ENCODE data around the gene ZCRB1. TPM values are rescaled to one million over a fixed set of nuclear protein-coding genes. Genes with fewer than 3 reads are reported as not detected.

ZCRB1 gene
- total and polyA plus RNA-seq, 2 of the 4 experiments (the other 2 are of a cell fraction), result 19.7 to 28.1 TPM

- TF ChIP-seq MXI1 (IDR thresholded peaks at IDR 0.05; ENCODE audit: borderline replicate concordance, low read depth, low read length) (no peak), RCOR1 (IDR thresholded peaks at IDR 0.05; ENCODE audit: insufficient replicate concordance, low read length) (no peak), FOS (IDR thresholded peaks at IDR 0.05; ENCODE audit: low read depth, low read length) (no peak), CEBPB (IDR thresholded peaks at IDR 0.05; ENCODE audit: low read depth, low read length) (no peak), RAD21 (IDR thresholded peaks at IDR 0.05; ENCODE audit: low read length) (no peak), USF2 (IDR thresholded peaks at IDR 0.05; ENCODE audit: low read depth, low read length) (no peak)
- Histone ChIP-seq H4K20me1 (ENCODE audit: insufficient read depth, low read length) (no peaks in the 10 kb centered on the region), H2BK120ac (ENCODE audit: low read depth, low read length) (no peak overlapping the region), H3K56ac (ENCODE audit: extremely low read depth, insufficient read depth, low read length) (no peak overlapping the region), H3K27me3 (ENCODE audit: control insufficient read depth, insufficient read depth, low read length) (no peaks in the 10 kb centered on the region), H3K4me2 (ENCODE audit: low read depth, low read length) (no peak overlapping the region), H2BK20ac (ENCODE audit: low read depth, low read length) (no peak overlapping the region), H2BK15ac (ENCODE audit: low read depth, low read length) (no peak overlapping the region), H2AK5ac (ENCODE audit: low read depth, low read length) (no peak overlapping the region), H3K36me3 (ENCODE audit: control insufficient read depth, insufficient read depth, low read length) (no peaks in the 10 kb centered on the region), H3K14ac (replicated peaks; ENCODE audit: low read depth, low read length) (no peak overlapping the region), H3K23ac (ENCODE audit: low read depth, low read length) (no peak overlapping the region), H3K4me3 (ENCODE audit: insufficient read depth, low read depth, low read length) (no peak overlapping the region), H3K79me1 (ENCODE audit: low read depth in 1 of 2, low read length in 2 of 2) (no peaks in the 10 kb centered on the region), H2AFZ (replicated peaks; ENCODE audit: low read length, poor library complexity) (no peak overlapping the region), H2AK9ac (replicated peaks; ENCODE audit: low read depth, low read length, poor library complexity) (no peak overlapping the region), H3K9me3 (ENCODE audit: control insufficient read depth, insufficient read depth, low read length) (0 out of 2 replicates have a peak, but pooled peaks cover 2% of the 10 kb centered on the region), H3K4ac (ENCODE audit: low read depth, low read length) (no peak overlapping the region), H4K8ac (ENCODE audit: low read depth in 2 of 2, low read length in 2 of 2) (no peak overlapping the region), H4K5ac (ENCODE audit: low read depth, low read length) (no peak overlapping the region), H2BK5ac (ENCODE audit: low read depth, low read length, poor library complexity, severe bottlenecking) (no peak overlapping the region), H3K18ac (ENCODE audit: low read depth, low read length) (no peak overlapping the region), H3K9ac (ENCODE audit: low read depth, low read length) (no peak overlapping the region), H3K27ac (ENCODE audit: insufficient read depth, low read length) (no peak overlapping the region), H3K9me1 (ENCODE audit: insufficient read depth, low read length) (no peaks in the 10 kb centered on the region), H3K4me1 (ENCODE audit: control insufficient read depth, insufficient read depth, low read length) (no peaks in the 10 kb centered on the region), H4K91ac (ENCODE audit: insufficient read depth, low read depth, low read length) (no peak overlapping the region)
- ATAC-seq (ENCODE audit: low read depth), result no peak
- POLR2A ChIA-PET (ENCODE audit: unreplicated experiment), result interaction anchor here (0.6 kb wide), 1 partner anchor 130 kb away, joined by 16 read pairs; no protein-coding TSS in a partner anchor
- in situ Hi-C loops (cut with MboI; ENCODE audit: low sequenced_read_pairs), result no loop called here
- dilution Hi-C loops (cut with HindIII; ENCODE audit: low sequenced_read_pairs, unreplicated experiment), result no loop called here
- intact Hi-C loops (cut with micrococcal nuclease), result no loop called here
- DNase-seq, result no peak
- CTCF ChIA-PET, result no interaction called here
- no TSS peak for BruUV-seq (replicated peaks)
- WGBS, 2 experiments (ENCODE audit: extremely low coverage in 2 of 2, insufficient read length in 1 of 2), result no CpG with 5 or more reads among the region's 4 CpGs
Observed at GRCh38 chr12:42298887-42299286, 27.0 kb downstream of the ZCRB1 start.

Data from IMR-90 (cell line).